Activated naive CD4-positive, alpha-beta T cell treated with anti-CD3 and anti-CD28 coated beads, Interleukin-2, amount 50 U/mL, for 24 hours (primary cell): ENCODE results near the gene HIGD1C.
"Not testable (repeated sequence)": the region's sequence is repeated elsewhere in the genome, so short reads cannot be mapped to it uniquely, and the experiment has no call there.

Experiments used
- H3K27ac Mint-ChIP-seq: one replicate; pipeline ENCODE4 v1.8.0; 2021; ENCODE audit warnings: mild to moderate bottlenecking, mixed read lengths
- H3K27me3 Mint-ChIP-seq: one replicate; pipeline ENCODE4 v1.8.0; 2021; ENCODE audit warnings: mixed read lengths
- H3K36me3 Mint-ChIP-seq: one replicate; pipeline ENCODE4 v1.8.0; 2021; ENCODE audit warnings: mixed read lengths
- H3K4me1 Mint-ChIP-seq: one replicate; pipeline ENCODE4 v1.8.0; 2021; ENCODE audit warnings: mixed read lengths
- H3K4me3 Mint-ChIP-seq: one replicate; pipeline ENCODE4 v1.8.0; 2021; ENCODE audit warnings: mild to moderate bottlenecking, mixed read lengths
- H3K9me3 Mint-ChIP-seq: one replicate; pipeline ENCODE4 v1.8.0; 2021; ENCODE audit warnings: mixed read lengths

Gene HIGD1C

GRCh38 chr12:50927356-50927755 lies 25.0 kb upstream of the HIGD1C start:
- no peak overlapping the region for H3K27ac Mint-ChIP-seq
- no peak overlapping the region for H3K4me3 Mint-ChIP-seq
- H3K9me3 Mint-ChIP-seq, result no peaks in the 10 kb centered on the region
- peaks cover 27% of the 10 kb centered on the region for H3K4me1 Mint-ChIP-seq
- H3K36me3 Mint-ChIP-seq, result no peaks in the 10 kb centered on the region
- no peaks in the 10 kb centered on the region for H3K27me3 Mint-ChIP-seq

GRCh38 chr12:50927766-50928224 lies 24.5 kb upstream of the HIGD1C start:
- Mint-ChIP-seq H3K9me3 (no peaks in the 10 kb centered on the region), H3K36me3 (no peaks in the 10 kb centered on the region), H3K4me3 (no peak overlapping the region), H3K27ac (no peak overlapping the region), H3K4me1 (peaks cover 25% of the 10 kb centered on the region), H3K27me3 (no peaks in the 10 kb centered on the region)

GRCh38 chr12:50928392-50928791 lies 24.0 kb upstream of the HIGD1C start:
- H3K27me3 Mint-ChIP-seq, result no peaks in the 10 kb centered on the region
- H3K9me3 Mint-ChIP-seq, result no peaks in the 10 kb centered on the region
- no peaks in the 10 kb centered on the region for H3K36me3 Mint-ChIP-seq
- H3K27ac Mint-ChIP-seq, result no peak overlapping the region
- H3K4me1 Mint-ChIP-seq, result peaks cover 21% of the 10 kb centered on the region
- no peak overlapping the region for H3K4me3 Mint-ChIP-seq

GRCh38 chr12:50929831-50930230 lies 22.5 kb upstream of the HIGD1C start:
- Mint-ChIP-seq H3K27me3 (no peaks in the 10 kb centered on the region), H3K36me3 (no peaks in the 10 kb centered on the region), H3K4me3 (no peak overlapping the region), H3K27ac (no peak overlapping the region), H3K4me1 (peaks cover 7% of the 10 kb centered on the region), H3K9me3 (no peaks in the 10 kb centered on the region)

- H3K27me3 Mint-ChIP-seq, H3K27ac Mint-ChIP-seq, H3K9me3 Mint-ChIP-seq, H3K4me3 Mint-ChIP-seq, H3K36me3 Mint-ChIP-seq, H3K4me1 Mint-ChIP-seq: not testable (repeated sequence)
Measured at GRCh38 chr12:50930477-50930876, 21.9 kb upstream of the HIGD1C start.

GRCh38 chr12:50932787-50933280 lies 19.5 kb upstream of the HIGD1C start:
- no peak overlapping the region for H3K27ac Mint-ChIP-seq

GRCh38 chr12:50933459-50934124 lies 18.8 kb upstream of the HIGD1C start:
- Mint-ChIP-seq H3K4me1 (no peaks in the 10 kb centered on the region), H3K4me3 (no peak overlapping the region), H3K36me3 (peaks cover 7% of the 10 kb centered on the region), H3K27me3 (no peaks in the 10 kb centered on the region), H3K9me3 (no peaks in the 10 kb centered on the region), H3K27ac (no peak overlapping the region)

More at GRCh38 chr12:50932787-50933280, 19.5 kb upstream of the HIGD1C start:
- Mint-ChIP-seq H3K36me3 (peaks cover 5% of the 10 kb centered on the region), H3K27me3 (no peaks in the 10 kb centered on the region), H3K4me3 (no peak overlapping the region), H3K4me1 (no peaks in the 10 kb centered on the region), H3K9me3 (no peaks in the 10 kb centered on the region)

GRCh38 chr12:50934371-50934851 lies 17.9 kb upstream of the HIGD1C start:
- H3K4me1 Mint-ChIP-seq, result no peaks in the 10 kb centered on the region
- no peak overlapping the region for H3K27ac Mint-ChIP-seq
- no peaks in the 10 kb centered on the region for H3K27me3 Mint-ChIP-seq
- H3K36me3 Mint-ChIP-seq, result peaks cover 13% of the 10 kb centered on the region
- H3K4me3 Mint-ChIP-seq, result no peak overlapping the region
- H3K9me3 Mint-ChIP-seq, result no peaks in the 10 kb centered on the region

- H3K36me3 Mint-ChIP-seq, result peaks cover 15% of the 10 kb centered on the region
- no peak overlapping the region for H3K4me3 Mint-ChIP-seq
- no peak overlapping the region for H3K27ac Mint-ChIP-seq
- H3K27me3 Mint-ChIP-seq, result no peaks in the 10 kb centered on the region
- H3K9me3 Mint-ChIP-seq, result no peaks in the 10 kb centered on the region
- H3K4me1 Mint-ChIP-seq, result no peaks in the 10 kb centered on the region
Measured at GRCh38 chr12:50934981-50935807, 17.1 kb upstream of the HIGD1C start.

- Mint-ChIP-seq H3K4me1 (no peaks in the 10 kb centered on the region), H3K27me3 (no peaks in the 10 kb centered on the region), H3K27ac (no peak overlapping the region), H3K9me3 (no peaks in the 10 kb centered on the region), H3K4me3 (no peak overlapping the region), H3K36me3 (peaks cover 15% of the 10 kb centered on the region)
Measured at GRCh38 chr12:50936821-50937530, 15.4 kb upstream of the HIGD1C start.

GRCh38 chr12:50937653-50938052 lies 14.7 kb upstream of the HIGD1C start:
- Mint-ChIP-seq H3K9me3 (no peaks in the 10 kb centered on the region), H3K4me3 (no peak overlapping the region), H3K27ac (no peak overlapping the region), H3K4me1 (no peaks in the 10 kb centered on the region), H3K27me3 (no peaks in the 10 kb centered on the region), H3K36me3 (peaks cover 15% of the 10 kb centered on the region)

- Mint-ChIP-seq H3K27me3 (no peaks in the 10 kb centered on the region), H3K4me1 (no peaks in the 10 kb centered on the region), H3K27ac (no peak overlapping the region), H3K9me3 (no peaks in the 10 kb centered on the region), H3K36me3 (peaks cover 2% of the 10 kb centered on the region), H3K4me3 (no peak overlapping the region)
Measured at GRCh38 chr12:50947933-50948626, 4.3 kb upstream of the HIGD1C start.

GRCh38 chr12:50948798-50949197 lies 3.5 kb upstream of the HIGD1C start:
- no peaks in the 10 kb centered on the region for H3K27me3 Mint-ChIP-seq
- no peak overlapping the region for H3K4me3 Mint-ChIP-seq
- no peaks in the 10 kb centered on the region for H3K9me3 Mint-ChIP-seq

GRCh38 chr12:50949801-50950302 lies 2.5 kb upstream of the HIGD1C start:
- H3K36me3 Mint-ChIP-seq, result peaks cover 2% of the 10 kb centered on the region
- no peaks in the 10 kb centered on the region for H3K4me1 Mint-ChIP-seq
- H3K27me3 Mint-ChIP-seq, result no peaks in the 10 kb centered on the region
- no peaks in the 10 kb centered on the region for H3K9me3 Mint-ChIP-seq
- no peak overlapping the region for H3K4me3 Mint-ChIP-seq
- no peak overlapping the region for H3K27ac Mint-ChIP-seq

More at GRCh38 chr12:50948798-50949197, 3.5 kb upstream of the HIGD1C start:
- Mint-ChIP-seq H3K27ac (no peak overlapping the region), H3K36me3 (peaks cover 2% of the 10 kb centered on the region), H3K4me1 (no peaks in the 10 kb centered on the region)

- Mint-ChIP-seq H3K36me3 (peaks cover 2% of the 10 kb centered on the region), H3K27me3 (no peaks in the 10 kb centered on the region), H3K9me3 (no peaks in the 10 kb centered on the region), H3K27ac (no peak overlapping the region), H3K4me1 (no peaks in the 10 kb centered on the region), H3K4me3 (no peak overlapping the region)
Measured at GRCh38 chr12:50951112-50951511, 1.2 kb upstream of the HIGD1C start.
